Activated gamma-delta T cell treated with anti-CD3 and anti-CD28 coated beads, Interleukin-2, amount 50 U/mL, for 16 hours (primary cell): ENCODE data around the gene IQCH.

Experiments used
- DNase-seq: peaks from one replicate; pipeline ENCODE4 v3.0.0-alpha.2; 2020; ENCODE audit warnings: low read depth

IQCH gene

GRCh38 chr15:67254238-67255175, at the start of gene IQCH, which contains the start of gene AAGAB:
Gene IQCH (plus strand): TSS chr15:67254786. CDS start chr15:67254897, 111 bp downstream.
Gene AAGAB (minus strand): TSS chr15:67254661. CDS start chr15:67254631, 30 bp downstream.
- DNase-seq = peak; percentile 98

GRCh38 chr15:67207555-67208207, 46.9 kb upstream of the IQCH start:
- DNase-seq = no peak

GRCh38 chr15:67208396-67208795, 46.2 kb upstream of the IQCH start:
- DNase-seq = no peak

- no peak for DNase-seq
These were observed 43.9 kb upstream of the IQCH start for GRCh38 chr15:67210555-67211168.

GRCh38 chr15:67212684-67213367, 41.8 kb upstream of the IQCH start:
- no peak for DNase-seq

- no peak for DNase-seq
These were observed 39.5 kb upstream of the IQCH start for GRCh38 chr15:67215102-67215501.

GRCh38 chr15:67216859-67217258, 37.7 kb upstream of the IQCH start:
- no peak for DNase-seq

- DNase-seq = no peak
These were observed 36.2 kb upstream of the IQCH start for GRCh38 chr15:67218428-67218827.

GRCh38 chr15:67219288-67219687, 35.3 kb upstream of the IQCH start:
- DNase-seq = no peak

GRCh38 chr15:67224889-67225288, 29.7 kb upstream of the IQCH start:
- no peak for DNase-seq

GRCh38 chr15:67225336-67225735, 29.2 kb upstream of the IQCH start:
- DNase-seq = no peak

GRCh38 chr15:67227431-67227830, 27.2 kb upstream of the IQCH start:
- DNase-seq = no peak

GRCh38 chr15:67227846-67228245, 26.7 kb upstream of the IQCH start:
- no peak for DNase-seq

- no peak for DNase-seq
These were observed 26.3 kb upstream of the IQCH start for GRCh38 chr15:67228286-67228685.

GRCh38 chr15:67230504-67230903, 24.1 kb upstream of the IQCH start:
- no peak for DNase-seq

GRCh38 chr15:67232591-67232990, 22.0 kb upstream of the IQCH start:
- no peak for DNase-seq

GRCh38 chr15:67240235-67241131, 14.1 kb upstream of the IQCH start:
- DNase-seq = peak; percentile 6

- no peak for DNase-seq
These were observed 13.3 kb upstream of the IQCH start for GRCh38 chr15:67241132-67241855.

- DNase-seq = no peak
These were observed 11.9 kb upstream of the IQCH start for GRCh38 chr15:67242708-67243111.

GRCh38 chr15:67244971-67245478, 9.6 kb upstream of the IQCH start:
- DNase-seq = no peak
